Forelimb muscle (tissue), 1 donor: ENCODE measurements around the gene ARHGAP26. TPM values are rescaled to one million over a fixed set of nuclear protein-coding genes. Genes with fewer than 3 reads are reported as not detected.
A peak's percentile ranks its signal among the peaks of the same experiment; 100 is the strongest.
"Not testable (repeated sequence)": the region's sequence is repeated elsewhere in the genome, so short reads cannot be mapped to it uniquely, and the experiment has no call there.

Experiments
- DNase-seq: peaks from one replicate; pipeline ENCODE4 v3.0.0-alpha.2; 2013; ENCODE audit warnings: low read depth
- polyA plus RNA-seq: library from polyadenylated mRNA; unstranded; fragments of 120-200 nt; gene quantifications from one replicate; pipeline ENCODE4 v1.2.1, GENCODE V29; 2013; ENCODE audit not compliant: insufficient read length

The ARHGAP26 gene
- polyA plus RNA-seq, 1 donor, result 11.9 TPM

DNA sequence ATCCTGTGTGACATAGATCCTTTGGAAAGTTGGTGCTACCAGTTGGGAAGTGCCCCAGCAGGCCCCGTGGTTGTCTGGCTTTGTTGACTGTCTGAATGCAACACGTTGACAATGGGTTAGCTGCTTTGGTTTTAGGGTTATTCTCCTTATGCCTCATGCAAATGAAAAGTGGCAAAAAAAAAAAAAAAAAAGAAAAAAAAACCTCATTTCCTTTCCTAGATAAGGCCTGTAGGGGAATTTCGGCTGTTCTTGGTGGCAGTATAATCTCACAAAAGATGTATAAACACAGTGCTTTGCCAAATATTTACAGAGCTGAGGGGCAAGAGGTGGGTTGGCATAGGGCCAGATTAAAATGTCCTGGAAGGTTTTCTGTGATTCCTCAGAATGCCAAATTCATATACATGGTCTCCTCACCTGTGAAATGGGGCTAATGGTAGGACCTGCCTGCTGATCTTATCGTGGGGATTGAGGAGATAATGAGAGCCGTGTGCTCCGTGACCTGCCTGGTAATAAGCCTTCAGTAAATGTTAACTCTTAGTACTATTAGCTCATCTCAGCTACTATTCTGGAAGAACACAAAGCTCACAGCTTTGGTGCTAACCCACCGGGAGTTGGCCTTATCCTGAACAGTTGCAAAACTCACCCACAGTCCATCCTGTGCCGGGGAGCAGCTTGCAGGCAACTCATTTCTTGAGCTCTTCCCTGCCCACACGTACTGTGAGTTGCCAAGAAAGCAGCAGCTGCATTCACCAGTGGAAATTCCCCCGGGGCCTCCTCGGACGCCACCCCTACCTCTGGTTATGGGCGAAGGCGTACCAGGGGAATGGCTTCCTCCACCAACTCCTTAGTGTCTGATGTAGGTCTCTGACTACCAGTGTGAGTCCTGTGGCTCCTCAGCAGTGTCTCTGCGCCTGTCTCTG, 413.0 kb downstream of the ARHGAP26 start:
- no peak for DNase-seq

DNA sequence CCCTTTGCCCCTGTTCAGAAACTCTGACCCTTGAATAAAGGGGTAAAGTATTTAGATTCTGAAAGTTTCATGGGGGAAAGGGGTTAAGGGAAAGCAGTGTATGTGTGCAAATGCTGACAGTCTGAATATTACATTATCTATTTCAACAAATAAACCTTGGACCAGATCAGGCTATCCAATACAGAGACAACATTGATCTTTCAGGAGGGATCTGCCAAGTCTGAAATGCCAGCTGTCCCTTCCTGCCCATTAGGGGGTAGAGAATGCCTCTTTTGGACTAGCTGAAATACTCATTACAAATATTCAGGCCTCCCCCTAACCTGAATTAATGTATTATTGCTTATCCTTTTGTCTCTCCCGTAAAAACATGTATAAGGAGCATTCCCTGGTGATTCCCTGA, 413.8 kb downstream of the ARHGAP26 start:
- DNase-seq, result no peak

DNA sequence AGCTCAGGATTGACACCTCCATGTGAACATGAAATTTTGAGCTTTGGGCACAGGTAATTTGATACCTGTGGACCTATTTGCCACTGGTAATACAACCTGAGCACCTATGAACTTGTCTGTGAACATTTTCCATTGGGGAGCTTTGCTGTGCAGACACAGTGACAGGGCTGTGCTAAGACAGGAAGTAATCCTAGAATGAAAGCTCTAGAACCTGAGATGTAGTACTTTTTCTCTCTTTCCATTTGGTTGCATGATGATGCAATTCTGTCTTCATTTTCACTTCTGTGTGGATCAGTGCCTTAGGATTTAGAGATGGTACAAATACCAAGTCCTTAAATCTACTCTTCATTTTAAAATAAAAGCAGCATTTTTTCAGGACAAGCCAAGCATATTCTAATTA, 416.4 kb downstream of the ARHGAP26 start:
- no peak for DNase-seq

DNA sequence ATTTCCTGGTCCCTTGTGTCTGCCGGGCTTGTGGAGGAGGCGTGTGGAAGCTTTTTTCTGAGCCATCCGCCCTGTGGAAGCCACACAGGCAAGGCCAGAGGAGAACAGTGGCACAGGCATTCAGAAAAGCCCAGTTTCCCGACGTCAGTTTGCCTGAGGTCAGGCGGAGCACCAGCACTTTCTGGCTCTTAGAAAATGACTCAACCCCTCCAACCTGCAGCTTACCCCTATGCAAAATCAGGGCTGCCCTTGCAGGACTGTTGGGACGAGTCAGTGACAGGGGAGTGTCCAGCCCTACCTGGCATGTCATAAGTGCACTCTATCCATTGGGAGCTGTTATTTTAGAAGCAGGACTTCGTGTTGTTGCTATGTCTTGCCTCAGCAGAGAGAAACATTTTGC, 417.3 kb downstream of the ARHGAP26 start:
- DNase-seq, result no peak

DNA sequence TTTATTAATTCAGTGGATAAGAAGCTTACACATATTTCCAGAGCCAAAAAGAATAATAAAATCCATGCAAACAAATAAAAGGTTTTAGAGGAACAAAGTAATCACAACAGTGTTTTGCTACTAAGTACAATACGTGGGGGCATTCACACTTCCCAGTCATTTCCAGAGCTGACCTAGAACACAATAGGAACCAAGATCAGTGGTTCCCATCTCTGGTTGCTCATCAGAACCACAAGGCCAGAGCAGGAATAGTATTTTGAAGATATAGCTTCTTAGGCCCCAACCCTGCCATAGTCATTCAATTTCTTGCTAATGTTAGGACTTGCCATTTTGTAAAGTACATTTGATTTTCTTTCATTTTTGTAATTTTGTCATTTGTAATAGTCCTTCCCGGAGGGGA, 417.9 kb downstream of the ARHGAP26 start:
- DNase-seq, result no peak

DNA sequence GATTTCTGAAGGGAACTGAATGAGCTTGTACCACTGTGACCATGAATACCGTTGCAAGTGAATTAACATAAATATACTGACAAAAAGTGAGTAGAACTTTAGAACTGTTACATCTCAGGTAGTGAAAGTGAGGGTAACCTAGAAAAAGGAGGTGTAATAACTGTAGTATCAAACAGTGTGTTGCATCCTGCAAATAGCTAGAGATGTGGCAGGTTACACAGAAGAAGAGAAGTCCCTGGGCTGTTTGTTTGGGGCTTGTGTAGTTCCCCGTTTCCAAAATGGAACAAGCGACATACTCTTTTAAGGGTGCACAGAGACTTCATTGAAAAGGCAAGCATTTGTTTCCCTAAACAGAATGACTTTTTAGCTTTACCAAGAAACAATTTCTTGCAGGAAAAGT, 418.5 kb downstream of the ARHGAP26 start:
- DNase-seq, result no peak

DNA sequence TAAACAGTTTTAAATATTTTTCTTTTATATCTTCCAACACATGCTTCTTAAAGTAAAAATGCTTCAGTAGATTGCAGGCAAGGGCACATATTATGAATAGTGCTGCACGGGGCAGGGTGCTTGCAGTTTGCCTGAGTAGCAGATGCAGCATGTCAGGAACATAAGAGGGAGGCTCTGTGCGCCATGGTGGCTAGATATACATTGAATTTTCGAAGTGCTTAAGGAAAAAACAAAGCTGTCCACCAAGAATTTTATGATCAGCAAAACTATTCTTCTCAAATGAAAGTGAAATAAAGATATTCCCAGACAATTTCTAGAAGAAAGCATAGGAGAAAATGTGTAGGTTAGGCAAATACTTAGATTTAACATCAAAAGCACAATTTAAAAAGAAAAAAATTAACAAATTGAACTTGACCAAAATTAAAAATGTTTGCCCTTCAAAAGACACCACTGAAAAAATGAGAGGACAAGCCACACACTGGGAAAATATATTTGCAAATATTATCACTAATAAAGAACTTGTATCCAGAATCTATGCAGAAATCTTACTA, 420.2 kb downstream of the ARHGAP26 start:
- no peak for DNase-seq

DNA sequence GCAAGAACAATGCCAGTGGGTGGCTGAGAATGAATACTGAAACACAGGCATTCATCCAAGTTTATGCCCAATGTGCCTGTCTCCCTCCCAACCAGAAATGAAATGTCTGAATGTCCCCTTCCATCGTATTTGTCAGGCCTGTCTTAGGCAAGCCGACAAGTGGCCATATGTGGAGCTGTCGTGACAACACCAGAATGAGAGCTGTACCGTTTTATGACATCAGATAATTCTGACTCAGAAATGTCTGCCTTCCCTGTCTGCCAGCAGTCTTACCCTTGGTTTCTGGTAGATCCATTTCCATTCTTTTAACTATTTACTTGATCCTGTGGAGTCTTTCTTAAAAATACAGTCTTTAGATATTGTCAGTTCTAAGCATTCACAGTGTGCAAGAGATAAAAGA, 421.5 kb downstream of the ARHGAP26 start:
- no peak for DNase-seq

DNA sequence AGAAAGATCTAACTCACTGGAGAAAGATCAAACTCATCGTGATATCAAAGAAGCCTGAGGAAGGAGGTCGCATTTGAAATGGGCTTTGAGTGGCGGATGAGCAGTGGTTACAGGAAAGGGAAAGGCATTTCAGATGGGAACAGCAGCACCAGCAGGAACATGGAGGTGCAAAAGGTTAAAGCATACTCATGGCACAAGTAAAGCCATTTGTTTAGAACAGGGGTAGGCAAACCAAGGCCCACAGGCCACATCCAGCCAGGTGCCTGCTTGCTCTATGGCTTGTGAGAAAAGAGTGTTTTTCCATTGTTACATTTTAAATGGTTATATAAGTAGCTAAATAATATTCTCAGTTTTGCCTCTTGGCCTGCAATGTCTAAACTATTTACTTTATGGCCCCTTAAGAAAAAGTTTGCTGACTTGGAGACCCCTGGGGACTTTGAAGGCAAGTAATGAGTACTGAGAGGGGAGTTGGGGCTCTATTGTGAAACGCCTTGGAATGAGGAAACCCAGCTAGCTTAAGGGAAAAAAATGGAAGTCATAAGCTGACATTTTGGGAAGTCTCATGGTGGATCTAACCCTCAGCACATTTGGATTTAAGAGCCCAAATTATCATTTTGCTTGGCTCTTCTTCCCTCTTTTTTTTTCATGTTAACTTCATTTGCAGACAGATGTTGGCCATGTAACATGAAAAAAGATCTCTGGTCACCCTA, 422.2 kb downstream of the ARHGAP26 start:
- DNase-seq, result peak; percentile 45

DNA sequence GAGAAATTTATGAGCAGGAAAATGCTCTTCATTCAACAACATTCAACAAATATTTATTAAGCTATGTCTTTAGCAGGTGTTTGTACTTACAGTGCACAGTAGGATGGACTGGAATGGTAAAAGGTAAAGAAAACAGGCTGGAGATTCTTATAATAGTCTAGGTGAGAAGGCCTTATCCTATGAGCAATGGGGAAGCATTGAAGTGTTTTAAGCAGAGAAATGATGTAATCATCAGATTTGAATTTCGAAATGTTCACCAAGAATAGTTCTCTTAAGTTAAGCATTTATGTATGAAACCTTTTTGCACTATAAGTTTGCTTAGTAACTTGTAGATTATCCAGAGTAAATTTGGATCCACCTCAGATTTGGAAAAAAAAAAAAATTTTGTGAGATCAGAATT, 424.0 kb downstream of the ARHGAP26 start:
- no peak for DNase-seq

DNA sequence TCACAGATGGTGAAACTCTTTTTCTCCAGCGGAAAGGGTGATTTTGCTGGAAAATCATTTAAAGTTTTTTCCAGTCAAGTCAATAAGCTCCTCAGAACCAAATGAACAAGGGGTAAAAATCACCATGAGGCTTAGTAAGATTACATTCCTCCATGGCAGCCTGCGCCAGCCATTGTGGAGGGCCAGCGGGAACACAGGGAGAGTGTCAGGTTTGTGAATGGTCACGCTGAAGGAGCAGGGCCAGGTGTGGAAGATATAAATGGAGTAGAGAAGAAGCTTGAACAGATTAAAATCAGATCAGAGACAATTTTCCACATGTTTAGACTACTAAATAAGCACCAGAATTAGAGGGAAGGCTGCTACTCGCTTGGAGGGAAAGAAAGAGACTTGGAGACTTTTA, 424.5 kb downstream of the ARHGAP26 start:
- no peak for DNase-seq

DNA sequence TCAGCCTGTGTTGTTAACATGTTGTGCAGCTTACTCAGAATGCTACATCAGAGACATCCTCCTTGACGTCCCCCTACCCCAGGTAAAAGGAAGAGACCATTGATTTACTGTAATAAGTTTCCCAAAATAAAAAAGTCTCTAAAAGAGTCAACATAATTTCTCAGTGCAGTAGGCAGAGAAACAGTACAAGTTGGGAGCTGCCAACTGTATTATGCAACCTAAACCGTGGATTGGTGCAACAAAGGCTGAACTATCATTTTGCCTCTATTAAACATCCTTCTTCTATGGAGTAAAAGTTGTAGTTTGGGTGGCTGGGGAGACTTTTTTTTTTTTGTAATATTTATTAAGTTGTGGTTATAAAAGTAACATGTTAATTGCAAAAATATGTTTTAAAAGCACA, 425.3 kb downstream of the ARHGAP26 start:
- DNase-seq, result no peak

DNA sequence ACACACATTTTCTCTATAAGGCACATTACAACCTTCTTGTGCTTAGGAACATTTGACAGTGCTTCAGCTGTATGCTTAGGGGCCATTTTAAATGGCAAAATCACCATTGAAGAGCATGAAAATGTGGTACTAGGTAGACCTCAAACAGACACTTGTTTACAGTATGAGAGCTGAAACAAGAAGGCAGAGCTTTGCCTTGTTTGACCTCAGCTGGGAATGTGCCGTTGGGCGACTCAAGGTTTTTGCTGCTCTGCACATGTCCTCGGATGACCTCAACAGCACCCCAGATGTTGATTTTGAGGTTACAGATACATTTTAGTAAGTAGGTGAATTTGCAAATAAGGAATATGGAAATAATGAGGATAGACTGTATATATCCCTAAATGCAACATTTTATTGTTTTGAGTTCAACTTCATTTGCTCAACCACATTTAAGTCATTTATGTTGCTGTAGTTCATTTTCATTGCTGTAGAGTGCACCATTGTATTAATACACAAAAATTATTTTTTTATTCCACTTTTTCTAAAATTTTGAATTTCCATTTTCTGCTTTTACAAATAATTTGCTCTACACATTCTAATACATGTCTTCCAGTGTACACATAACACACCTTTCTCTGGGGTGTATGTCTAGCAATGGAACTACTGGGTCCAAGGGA, 426.6 kb downstream of the ARHGAP26 start:
- DNase-seq, result no peak

DNA sequence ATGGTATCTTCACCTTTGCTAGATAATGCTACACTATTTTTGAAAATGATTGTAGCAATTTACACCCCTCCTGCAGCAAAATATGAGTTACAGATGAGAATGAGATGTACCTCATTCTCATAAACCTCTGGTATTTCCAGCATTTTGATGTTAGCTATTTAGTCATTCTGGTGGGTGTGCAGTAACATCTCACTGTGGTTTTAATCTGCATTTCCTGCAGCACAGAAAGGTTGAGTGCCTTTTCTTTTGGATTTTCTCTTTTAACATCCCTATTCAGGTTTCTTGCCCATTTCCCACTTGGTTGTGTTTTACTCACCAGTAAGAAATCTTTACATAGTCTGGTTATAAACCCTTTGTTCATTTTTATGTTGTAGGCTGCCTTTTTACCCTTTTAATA, 427.1 kb downstream of the ARHGAP26 start:
- no peak for DNase-seq

DNA sequence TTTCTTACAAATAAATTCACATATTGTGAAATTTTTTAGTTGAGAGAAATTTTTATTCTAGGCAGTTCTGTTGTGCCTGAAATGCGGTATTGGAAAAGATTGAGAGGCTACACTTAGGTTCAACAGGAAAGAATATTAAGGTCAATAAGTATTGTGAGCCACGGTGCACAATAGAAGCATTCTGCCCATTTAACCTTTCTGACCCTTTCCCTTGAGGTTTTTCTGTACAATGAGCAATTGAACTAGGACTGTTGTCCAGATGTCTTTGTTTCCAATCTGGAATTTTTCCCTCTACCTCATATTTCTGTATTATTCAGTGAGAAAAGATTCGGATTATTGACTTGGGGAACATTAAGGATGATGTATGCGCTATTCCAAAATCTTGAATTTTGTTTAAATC, 428.2 kb downstream of the ARHGAP26 start:
- DNase-seq, result no peak

DNA sequence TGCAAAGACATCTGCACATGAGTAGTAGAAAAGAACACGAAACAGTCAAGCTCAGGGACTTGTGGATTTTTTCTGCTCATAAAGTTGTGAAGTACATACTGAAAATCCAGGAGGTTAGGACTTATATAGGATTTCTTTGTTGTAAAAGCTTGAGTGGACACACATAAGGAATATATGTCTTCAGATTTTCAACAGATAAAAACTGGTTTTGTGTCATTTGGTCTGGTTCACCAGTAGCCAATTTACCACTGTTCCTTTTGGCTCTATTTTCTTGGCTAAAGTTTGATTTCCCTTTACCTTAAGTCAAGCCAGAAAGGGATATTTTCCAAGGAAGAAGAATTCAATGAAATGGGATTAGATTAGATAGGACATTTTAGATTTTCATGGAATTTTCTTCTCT, 429.0 kb downstream of the ARHGAP26 start:
- no peak for DNase-seq

DNA sequence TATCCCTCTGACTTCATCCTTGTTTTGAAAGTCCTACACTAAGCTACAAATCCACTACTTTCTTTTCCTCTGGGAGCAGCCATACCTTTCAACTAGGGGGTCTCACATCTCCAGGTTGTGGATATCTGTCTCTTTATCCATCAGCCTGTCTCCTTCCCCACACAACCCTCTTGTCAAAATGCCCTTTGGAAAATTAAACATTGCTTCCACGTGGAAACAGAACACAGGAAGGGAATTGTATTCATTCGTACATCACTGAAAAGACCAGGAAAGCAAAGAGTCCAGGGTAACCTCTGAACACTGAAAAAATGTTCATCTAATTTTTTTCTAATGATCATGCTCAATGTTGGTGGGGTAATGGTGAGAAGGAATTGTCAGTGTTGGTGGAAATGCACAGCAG, 429.7 kb downstream of the ARHGAP26 start:
- DNase-seq, result no peak

DNA sequence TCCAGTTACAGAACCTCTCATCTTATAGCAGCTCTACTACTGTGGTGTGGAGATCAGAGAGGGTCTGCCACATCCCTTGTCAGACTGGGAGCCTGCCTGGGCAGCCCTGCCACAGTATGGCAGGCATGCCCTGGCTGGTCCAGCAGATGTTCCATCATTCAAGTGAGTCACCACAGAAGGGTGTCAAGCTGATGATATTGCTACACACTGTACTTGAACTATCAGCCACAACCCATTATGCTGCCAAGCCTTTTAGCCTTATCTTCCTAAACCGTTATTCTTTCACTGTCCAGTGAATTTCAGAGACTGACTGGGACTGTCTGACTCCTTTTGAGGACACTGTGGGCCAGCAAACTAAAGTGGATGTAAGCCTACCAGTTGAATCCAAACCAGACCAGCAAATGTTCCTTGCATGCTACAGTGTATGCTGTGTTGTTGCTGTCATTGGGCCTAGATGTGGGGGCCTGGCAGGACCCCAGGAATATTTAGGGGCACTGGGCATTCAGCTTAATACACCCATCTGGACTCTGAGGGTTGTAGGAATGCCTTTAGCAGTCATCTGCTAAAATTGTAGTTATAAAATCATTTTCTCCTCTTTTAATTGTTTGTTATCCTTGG, 430.7 kb downstream of the ARHGAP26 start:
- DNase-seq, result no peak

DNA sequence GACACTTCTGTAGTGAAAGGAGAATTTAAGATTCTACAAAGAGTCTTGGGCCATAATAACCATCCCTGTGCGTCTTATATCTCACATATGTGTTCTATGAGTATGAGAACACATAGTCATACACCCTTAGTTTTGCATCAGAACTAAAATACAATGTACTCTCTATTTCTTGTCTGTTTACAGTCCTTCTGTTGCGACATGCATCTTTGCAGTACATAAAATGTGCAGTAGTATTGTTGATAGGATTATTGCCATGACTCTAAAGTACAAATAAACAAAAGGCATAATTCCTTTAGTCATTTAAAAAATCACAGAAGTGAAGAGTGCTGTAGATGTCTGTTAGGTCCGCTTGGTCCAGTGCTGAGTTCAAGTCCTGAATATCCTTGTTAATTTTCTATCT, 431.4 kb downstream of the ARHGAP26 start:
- DNase-seq, result no peak

DNA sequence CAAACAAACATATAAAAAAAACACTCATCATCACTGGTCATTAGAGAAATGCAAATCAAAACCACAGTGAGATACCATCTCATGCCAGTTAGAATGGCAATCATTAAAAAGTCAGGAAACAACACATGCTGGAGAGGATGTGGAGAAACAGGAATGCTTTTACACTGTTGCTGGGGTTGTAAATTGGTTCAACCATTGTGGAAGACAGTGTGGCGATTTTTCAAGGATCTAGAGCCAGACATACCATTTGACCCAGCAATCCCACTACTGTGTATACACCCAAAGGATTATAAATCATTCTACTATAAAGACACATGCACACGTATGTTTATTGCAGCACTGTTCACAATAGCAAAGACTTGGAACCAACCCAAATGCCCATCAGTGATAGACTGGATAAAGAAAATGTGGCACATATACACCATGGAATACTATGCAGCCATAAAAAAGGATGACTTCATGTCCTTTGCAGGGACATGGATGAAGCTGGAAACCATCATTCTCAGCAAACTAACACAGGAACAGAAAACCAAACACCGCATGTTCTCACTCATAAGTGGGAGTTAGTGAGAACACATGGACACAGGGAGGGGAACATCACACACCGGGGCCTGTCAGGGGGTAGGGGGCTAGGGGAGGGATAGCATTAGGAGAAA, 433.3 kb downstream of the ARHGAP26 start:
- DNase-seq, result not testable (repeated sequence)
